K562 (cell line): ENCODE data around the gene CREG1.

Source experiments
- HDAC2 ChIP-seq: fragments of 450-650 bp; IDR thresholded peaks from 2 replicates; pipeline ENCODE4 v1.6.1; 2016; ENCODE audit warnings: mild to moderate bottlenecking
- PHF8 ChIP-seq: fragments of 200-600 bp; sonication (generic); IDR thresholded peaks from 2 replicates; pipeline ENCODE4 v1.6.1; 2012; ENCODE audit warnings: mixed run types, mild to moderate bottlenecking, inconsistent platforms, low read length, moderate library complexity, borderline replicate concordance
- ZNF184 ChIP-seq: sonication (generic); formaldehyde crosslinking; IDR thresholded peaks from 2 replicates; pipeline ENCODE4 v1.5.0; 2020; ENCODE audit warnings: missing genetic modification reagents
- TF ChIP-seq, protein P1 (sequence below): fragments of 450-650 bp; IDR thresholded peaks from 2 replicates; pipeline ENCODE4 v1.6.1; 2017; ENCODE audit warnings: antibody characterized with exemption, mild to moderate bottlenecking

GRCh38 chr1:167592475-167592874, 38.9 kb upstream of the CREG1 start:
- TF ChIP-seq, protein P1, sequence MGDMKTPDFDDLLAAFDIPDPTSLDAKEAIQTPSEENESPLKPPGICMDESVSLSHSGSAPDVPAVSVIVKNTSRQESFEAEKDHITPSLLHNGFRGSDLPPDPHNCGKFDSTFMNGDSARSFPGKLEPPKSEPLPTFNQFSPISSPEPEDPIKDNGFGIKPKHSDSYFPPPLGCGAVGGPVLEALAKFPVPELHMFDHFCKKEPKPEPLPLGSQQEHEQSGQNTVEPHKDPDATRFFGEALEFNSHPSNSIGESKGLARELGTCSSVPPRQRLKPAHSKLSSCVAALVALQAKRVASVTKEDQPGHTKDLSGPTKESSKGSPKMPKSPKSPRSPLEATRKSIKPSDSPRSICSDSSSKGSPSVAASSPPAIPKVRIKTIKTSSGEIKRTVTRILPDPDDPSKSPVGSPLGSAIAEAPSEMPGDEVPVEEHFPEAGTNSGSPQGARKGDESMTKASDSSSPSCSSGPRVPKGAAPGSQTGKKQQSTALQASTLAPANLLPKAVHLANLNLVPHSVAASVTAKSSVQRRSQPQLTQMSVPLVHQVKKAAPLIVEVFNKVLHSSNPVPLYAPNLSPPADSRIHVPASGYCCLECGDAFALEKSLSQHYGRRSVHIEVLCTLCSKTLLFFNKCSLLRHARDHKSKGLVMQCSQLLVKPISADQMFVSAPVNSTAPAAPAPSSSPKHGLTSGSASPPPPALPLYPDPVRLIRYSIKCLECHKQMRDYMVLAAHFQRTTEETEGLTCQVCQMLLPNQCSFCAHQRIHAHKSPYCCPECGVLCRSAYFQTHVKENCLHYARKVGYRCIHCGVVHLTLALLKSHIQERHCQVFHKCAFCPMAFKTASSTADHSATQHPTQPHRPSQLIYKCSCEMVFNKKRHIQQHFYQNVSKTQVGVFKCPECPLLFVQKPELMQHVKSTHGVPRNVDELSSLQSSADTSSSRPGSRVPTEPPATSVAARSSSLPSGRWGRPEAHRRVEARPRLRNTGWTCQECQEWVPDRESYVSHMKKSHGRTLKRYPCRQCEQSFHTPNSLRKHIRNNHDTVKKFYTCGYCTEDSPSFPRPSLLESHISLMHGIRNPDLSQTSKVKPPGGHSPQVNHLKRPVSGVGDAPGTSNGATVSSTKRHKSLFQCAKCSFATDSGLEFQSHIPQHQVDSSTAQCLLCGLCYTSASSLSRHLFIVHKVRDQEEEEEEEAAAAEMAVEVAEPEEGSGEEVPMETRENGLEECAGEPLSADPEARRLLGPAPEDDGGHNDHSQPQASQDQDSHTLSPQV, result no peak
- TF ChIP-seq PHF8 (no peak), ZNF184 (CRISPR knock-in tag) (no peak), HDAC2 (no peak)
